ENCODE measurements around the gene CD36. TPM values are rescaled to one million over a fixed set of nuclear protein-coding genes. Genes with fewer than 3 reads are reported as not detected.
A peak's percentile ranks its signal among the peaks of the same experiment; 100 is the strongest.

Gene CD36
- total RNA-seq, 1 donor from 2014 or later = not detected

- H3K4me3 ChIP-seq (ENCODE audit: low read depth, low read length) = peak overlapping the region; percentile 5
- peak; percentile 81 for DNase-seq (ENCODE audit: low read depth)
- no peak for TF ChIP-seq CTCF (conservative IDR thresholded peaks at IDR 0.05; ENCODE audit: low read depth, low read length)
Observed at GRCh38 chr7:80721883-80722615, 83.6 kb downstream of the CD36 start.

- peak; percentile 99 for DNase-seq (ENCODE audit: low read depth)
- no peak for TF ChIP-seq CTCF (conservative IDR thresholded peaks at IDR 0.05; ENCODE audit: low read depth, low read length)
- peak overlapping the region; percentile 5 for H3K4me3 ChIP-seq (ENCODE audit: low read depth, low read length)
Observed at GRCh38 chr7:80722616-80723195, 84.3 kb downstream of the CD36 start.

- no peak overlapping the region for H3K4me3 ChIP-seq (ENCODE audit: low read depth, low read length)
- no peak for TF ChIP-seq CTCF (conservative IDR thresholded peaks at IDR 0.05; ENCODE audit: low read depth, low read length)
- no peak for DNase-seq (ENCODE audit: low read depth)
Observed at GRCh38 chr7:80724249-80724871, 85.9 kb downstream of the CD36 start.

GRCh38 chr7:80725181-80725611 lies 86.8 kb downstream of the CD36 start:
- H3K4me3 ChIP-seq (ENCODE audit: low read depth, low read length) = no peak overlapping the region
- DNase-seq (ENCODE audit: low read depth) = no peak
- TF ChIP-seq CTCF (conservative IDR thresholded peaks at IDR 0.05; ENCODE audit: low read depth, low read length) = no peak

Other genes with a start within 250 kb of the CD36 start
- gene GNAT3, start 126.6 kb upstream of the CD36 start, total RNA-seq = not detected in 2 replicates

Data from epithelial cell of proximal tubule (primary cell).